IPS DF 6.9 (cell line): Measurements from ENCODE around the gene TRABD2B.

Experiments
- DNase-seq: peaks from one replicate; pipeline ENCODE4 v3.0.0-alpha.2; 2013; ENCODE audit warnings: low read depth, low spot score
- H3K27ac ChIP-seq: one replicate; pipeline ENCODE4 v1.5.1; 2013; ENCODE audit warnings: low read length, control low read depth
- H3K27me3 ChIP-seq: 2 replicates; pipeline ENCODE4 v1.6.1; 2013; ENCODE audit warnings: mild to moderate bottlenecking, low read length; ENCODE audit not compliant: control insufficient read depth, insufficient read depth
- H3K36me3 ChIP-seq: 2 replicates; pipeline ENCODE4 v1.6.1; 2013; ENCODE audit warnings: low read length; ENCODE audit not compliant: control insufficient read depth, insufficient read depth
- H3K4me1 ChIP-seq: 2 replicates; pipeline ENCODE4 v1.6.1; 2013; ENCODE audit warnings: low read length; ENCODE audit not compliant: control insufficient read depth, insufficient read depth
- H3K4me3 ChIP-seq: 2 replicates; pipeline ENCODE4 v1.5.1; 2013; ENCODE audit warnings: mild to moderate bottlenecking, low read length
- H3K9me3 ChIP-seq: 2 replicates; pipeline ENCODE4 v1.6.1; 2013; ENCODE audit warnings: low read length, inconsistent platforms; ENCODE audit not compliant: control insufficient read depth, insufficient read depth
- WGBS: extraction: QIAGEN DNeasy Blood & Tissue Kit; methylation state at CpG from one replicate; pipeline ENCODE4 v1.1.7; 2013; ENCODE audit warnings: mixed read lengths, missing lambda C conversion rate; ENCODE audit not compliant: insufficient read length, insufficient coverage; 5-methylcytosine and 5-hydroxymethylcytosine counted together

Gene TRABD2B

DNA sequence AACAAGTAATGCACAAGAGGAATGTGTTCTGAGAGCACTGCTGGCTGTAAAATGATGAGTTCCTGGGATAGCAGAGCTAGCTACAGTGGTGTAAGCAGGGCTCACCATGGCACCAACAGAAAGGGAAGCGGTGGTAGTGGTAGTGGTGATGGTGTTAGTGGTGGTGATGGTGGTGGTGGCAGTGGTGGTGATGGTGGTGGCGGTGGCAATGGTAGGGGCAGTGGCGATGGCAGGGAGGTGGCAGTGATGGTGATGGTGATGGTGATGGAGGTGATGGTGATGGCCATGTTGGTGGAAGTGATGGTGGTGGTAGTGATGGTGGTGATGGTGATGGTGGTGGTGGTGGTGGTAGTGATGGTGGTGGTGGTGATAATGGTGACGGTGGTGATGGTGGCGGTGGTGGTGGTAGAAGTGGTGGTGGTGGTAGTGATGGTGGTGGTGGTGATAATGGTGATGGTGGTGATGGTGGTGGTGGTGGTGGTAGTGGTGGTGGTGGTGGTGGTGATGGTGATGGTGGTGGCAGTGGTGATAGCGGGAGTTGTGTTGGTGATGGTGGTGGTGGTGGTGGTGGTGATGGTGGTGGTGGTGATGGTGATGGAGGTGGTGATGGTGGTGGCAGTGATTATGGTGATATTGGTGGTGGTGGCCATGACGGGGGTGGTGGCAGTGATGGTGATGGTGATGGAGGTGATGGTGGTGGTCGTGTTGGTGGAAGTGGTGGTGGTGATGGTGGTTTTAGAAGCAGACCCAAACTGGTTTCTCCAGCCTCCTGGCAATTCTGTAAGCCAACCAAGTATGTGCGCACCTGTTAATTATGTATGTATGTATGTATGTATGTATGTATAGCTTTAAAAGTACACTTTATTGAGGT, 254.1 kb downstream of the TRABD2B start:
- WGBS: no CpG with 5 or more reads among the region's 9 CpGs
- DNase-seq: no peak
- Histone ChIP-seq H3K27me3 (no peaks in the 10 kb centered on the region), H3K36me3 (no peaks in the 10 kb centered on the region), H3K4me1 (no peaks in the 10 kb centered on the region), H3K4me3 (no peak overlapping the region), H3K27ac (no peak overlapping the region), H3K9me3 (no peaks in the 10 kb centered on the region)

GRCh38 chr1:47738560-47739182, 258.5 kb downstream of the TRABD2B start:
- DNase-seq: no peak
- WGBS: no CpG with 5 or more reads among the region's 8 CpGs
- no peaks in the 10 kb centered on the region for H3K9me3 ChIP-seq

DNA sequence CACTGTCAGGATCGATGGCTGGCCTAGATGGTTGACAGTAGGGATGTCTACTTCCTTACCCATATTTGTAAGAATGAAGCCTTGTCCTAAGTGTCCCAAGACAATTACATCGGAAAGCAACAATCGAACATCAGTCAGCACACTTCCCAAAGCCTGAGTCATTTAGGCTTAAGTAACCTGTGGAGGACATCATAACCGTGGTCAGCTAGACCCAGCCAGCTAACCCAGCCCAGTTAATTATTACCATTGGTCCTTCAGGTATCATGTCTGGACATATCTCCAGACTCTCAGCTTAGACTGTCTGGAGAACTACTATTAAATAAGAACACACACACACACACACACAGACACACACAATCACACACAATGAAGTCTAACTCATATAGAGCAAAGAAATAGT, 264.7 kb downstream of the TRABD2B start:
- Histone ChIP-seq H3K9me3 (no peaks in the 10 kb centered on the region), H3K4me3 (no peak overlapping the region), H3K27ac (no peak overlapping the region), H3K4me1 (no peaks in the 10 kb centered on the region), H3K36me3 (no peaks in the 10 kb centered on the region), H3K27me3 (no peaks in the 10 kb centered on the region; the same call in 1 of the 2 replicates)
- no CpG with 5 or more reads among the region's 4 CpGs for whole genome bisulfite sequencing
- no peak for DNase-seq

More at GRCh38 chr1:47738560-47739182, 258.5 kb downstream of the TRABD2B start:
- Histone ChIP-seq H3K4me1 (no peaks in the 10 kb centered on the region), H3K4me3 (no peak overlapping the region), H3K27ac (no peak overlapping the region), H3K27me3 (no peaks in the 10 kb centered on the region), H3K36me3 (no peaks in the 10 kb centered on the region)

DNA sequence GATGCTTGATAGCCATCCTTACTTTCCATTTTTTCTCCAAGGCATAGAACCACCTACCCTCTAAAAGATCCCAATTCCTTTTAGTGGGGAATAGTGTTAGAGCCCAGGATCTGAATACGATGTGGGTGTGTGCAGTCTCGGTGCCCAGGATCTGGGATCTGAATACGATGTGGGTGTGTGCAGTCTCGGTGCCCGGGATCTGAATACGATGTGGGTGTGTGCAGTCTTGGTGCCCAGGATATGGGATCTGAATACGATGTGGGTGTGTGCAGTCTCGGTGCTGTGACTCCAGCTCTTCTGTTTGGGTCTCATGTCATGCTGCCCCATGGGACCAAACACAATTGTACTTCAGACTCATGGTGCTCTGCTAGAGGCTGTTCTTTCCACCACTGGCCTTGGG, 265.5 kb downstream of the TRABD2B start:
- H3K27me3 ChIP-seq: no peaks in the 10 kb centered on the region; the same call in 1 of the 2 replicates
- H3K4me1 ChIP-seq: no peaks in the 10 kb centered on the region
- no peak for DNase-seq
- no peak overlapping the region for H3K4me3 ChIP-seq
- no peak overlapping the region for H3K27ac ChIP-seq
- H3K36me3 ChIP-seq: no peaks in the 10 kb centered on the region
- no CpG with 5 or more reads among the region's 8 CpGs for WGBS
- no peaks in the 10 kb centered on the region for H3K9me3 ChIP-seq

DNA sequence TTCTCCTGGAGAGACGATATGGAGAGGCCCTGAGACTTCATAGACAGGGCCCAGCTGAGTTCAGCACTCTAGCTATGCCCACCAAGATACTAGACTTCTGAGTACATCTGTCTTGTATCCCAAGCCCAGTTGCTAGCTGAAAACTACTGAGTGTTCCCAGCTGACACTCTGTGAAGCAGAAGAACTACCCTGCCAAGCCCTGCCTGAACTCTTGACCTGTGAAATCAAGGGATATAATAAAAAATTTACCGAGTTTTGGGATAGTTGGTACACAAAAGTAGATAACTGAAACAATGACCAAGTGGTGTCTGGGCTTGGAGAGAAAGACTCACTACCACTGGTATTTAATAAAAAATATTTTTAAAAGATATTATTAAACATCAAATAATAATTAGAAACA, 267.5 kb downstream of the TRABD2B start:
- no peak overlapping the region for H3K4me3 ChIP-seq
- no peaks in the 10 kb centered on the region for H3K36me3 ChIP-seq
- H3K9me3 ChIP-seq: no peaks in the 10 kb centered on the region
- no peak overlapping the region for H3K27ac ChIP-seq
- peaks cover 2% of the 10 kb centered on the region; the same call in 1 of the 2 replicates for H3K4me1 ChIP-seq
- no CpG with 5 or more reads among the region's 2 CpGs for WGBS
- H3K27me3 ChIP-seq: peaks cover 10% of the 10 kb centered on the region; the same call in 1 of the 2 replicates
- DNase-seq: no peak

- H3K4me1 ChIP-seq: peaks cover 5% of the 10 kb centered on the region; the same call in 1 of the 2 replicates
- H3K27ac ChIP-seq: no peak overlapping the region
- WGBS: no CpG with 5 or more reads among the region's 5 CpGs
- no peaks in the 10 kb centered on the region for H3K9me3 ChIP-seq
- no peak overlapping the region for H3K4me3 ChIP-seq
- DNase-seq: no peak
- H3K36me3 ChIP-seq: no peaks in the 10 kb centered on the region
- H3K27me3 ChIP-seq: peaks cover 18% of the 10 kb centered on the region; the same call in 1 of the 2 replicates
Measured at GRCh38 chr1:47727697-47728085, 269.5 kb downstream of the TRABD2B start.

DNA sequence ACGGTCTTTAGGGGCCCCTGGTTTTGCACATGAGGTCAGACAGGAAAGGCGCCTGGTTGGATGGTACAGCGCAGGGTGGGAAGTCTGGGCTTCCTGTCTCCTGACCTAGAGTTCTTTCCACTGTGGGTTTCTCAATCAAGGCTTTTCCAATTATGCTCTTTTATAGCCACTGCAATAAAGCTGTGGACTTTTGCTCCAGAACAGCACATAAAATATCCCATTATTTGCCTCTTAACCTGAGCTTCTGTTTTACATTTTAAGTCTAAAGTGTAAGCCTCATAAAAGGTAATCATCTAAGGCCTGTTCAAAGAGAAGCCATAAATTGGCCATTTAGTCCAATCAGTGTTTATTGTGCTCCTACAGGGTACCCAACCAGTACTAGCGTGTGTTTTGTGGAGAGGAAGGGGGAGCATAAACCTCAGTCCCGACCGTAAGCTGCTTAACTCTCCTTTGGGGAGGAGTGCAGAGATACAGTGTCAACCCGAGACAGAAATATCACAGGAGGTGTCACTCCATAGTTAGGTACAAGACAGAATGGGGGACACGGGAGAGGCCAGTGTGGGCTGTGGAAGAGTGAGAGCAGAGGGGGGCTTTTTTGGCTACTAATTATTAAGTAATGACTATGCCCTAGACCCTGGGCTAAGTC, 270.0 kb downstream of the TRABD2B start:
- Histone ChIP-seq H3K4me1 (peaks cover 5% of the 10 kb centered on the region; the same call in 1 of the 2 replicates), H3K9me3 (no peaks in the 10 kb centered on the region), H3K36me3 (no peaks in the 10 kb centered on the region), H3K27ac (no peak overlapping the region), H3K4me3 (no peak overlapping the region), H3K27me3 (peaks cover 18% of the 10 kb centered on the region; the same call in 1 of the 2 replicates)
- WGBS: no CpG with 5 or more reads among the region's 8 CpGs
- no peak for DNase-seq

DNA sequence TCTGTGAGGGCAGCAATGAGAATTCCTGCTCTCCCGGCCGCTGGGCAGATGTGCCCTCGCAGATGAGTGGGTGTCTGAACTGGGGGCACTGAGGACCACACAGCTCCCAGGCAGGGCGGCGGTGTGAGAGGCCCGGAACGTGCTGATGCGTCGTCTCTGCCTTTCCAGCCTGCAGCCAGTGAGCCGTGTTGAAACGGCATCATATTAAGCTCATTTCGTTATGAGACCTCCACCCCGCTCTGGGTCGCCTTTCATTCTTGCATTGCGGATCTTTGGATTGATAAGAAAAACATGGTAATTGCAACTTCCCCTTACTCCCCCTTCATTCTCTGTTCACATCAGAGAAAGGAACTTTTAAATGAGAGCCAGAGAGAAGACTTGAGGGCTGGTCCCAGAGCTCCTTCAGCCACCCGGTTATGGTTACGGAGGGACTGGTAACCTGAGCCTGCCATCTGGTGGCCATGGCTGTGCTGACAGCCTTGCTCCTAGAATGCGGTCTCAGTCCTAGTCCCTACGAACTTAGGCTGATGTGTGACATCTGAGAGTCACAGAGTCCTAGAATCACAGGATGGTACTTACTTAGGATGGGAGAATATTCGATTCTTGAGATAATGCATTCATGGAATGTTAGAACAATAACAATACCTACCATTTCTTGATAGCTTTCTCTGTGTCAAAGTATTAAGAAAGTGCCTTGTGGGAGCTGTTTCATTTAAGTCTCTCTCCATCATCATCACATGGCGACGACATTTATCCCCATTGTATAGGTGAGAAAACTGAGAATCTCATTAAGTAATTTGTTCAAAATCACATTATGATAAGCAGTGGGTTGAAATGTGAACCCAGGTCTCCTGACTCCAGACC, 271.0 kb downstream of the TRABD2B start:
- Histone ChIP-seq H3K9me3 (no peaks in the 10 kb centered on the region), H3K27me3 (peaks cover 18% of the 10 kb centered on the region; the same call in 1 of the 2 replicates), H3K4me1 (peaks cover 5% of the 10 kb centered on the region; the same call in 1 of the 2 replicates), H3K36me3 (no peaks in the 10 kb centered on the region), H3K27ac (no peak overlapping the region), H3K4me3 (no peak overlapping the region)
- DNase-seq: peak; percentile 43
- WGBS: no CpG with 5 or more reads among the region's 22 CpGs

- no peak for DNase-seq
- H3K4me1 ChIP-seq: peaks cover 5% of the 10 kb centered on the region; the same call in 1 of the 2 replicates
- no peaks in the 10 kb centered on the region for H3K36me3 ChIP-seq
- H3K9me3 ChIP-seq: no peaks in the 10 kb centered on the region
- H3K4me3 ChIP-seq: peak overlapping the region; percentile 10; the same call in 1 of the 2 replicates
- H3K27me3 ChIP-seq: peaks cover 18% of the 10 kb centered on the region; the same call in 1 of the 2 replicates
- no CpG with 5 or more reads among the region's 13 CpGs for WGBS
- H3K27ac ChIP-seq: no peak overlapping the region
Measured at GRCh38 chr1:47725511-47725991, 271.6 kb downstream of the TRABD2B start.
